SK-N-SH (cell line): ENCODE measurements around the gene LAMA4.

Experiments
- EP300 ChIP-seq, 2 experiments: IDR thresholded peaks; 2 replicates each; pipeline versions ENCODE4 v1.4.0 to v1.6.1; 2012; ENCODE audit warnings: borderline replicate concordance in 1 of 2, low read depth in 1 of 2, low read length in 1 of 2
- NFIC ChIP-seq: IDR thresholded peaks from 2 replicates; pipeline ENCODE4 v1.4.0; 2012; ENCODE audit warnings: borderline replicate concordance
- POLR2AphosphoS5 ChIP-seq: IDR thresholded peaks from 2 replicates; pipeline ENCODE4 v1.6.1; 2012; ENCODE audit warnings: low read depth, low read length
- RAD21 ChIP-seq: IDR thresholded peaks from 2 replicates; pipeline ENCODE4 v1.6.1; 2012; ENCODE audit warnings: mild to moderate bottlenecking, low read length
- SMC3 ChIP-seq: IDR thresholded peaks from 2 replicates; pipeline ENCODE4 v1.6.1; 2012; ENCODE audit warnings: low read depth, low read length, improper control_type of control experiment
- TAF1 ChIP-seq: IDR thresholded peaks from 2 replicates; pipeline ENCODE4 v1.6.1; 2012; ENCODE audit warnings: low read depth, mild to moderate bottlenecking, low read length, moderate library complexity, borderline replicate concordance
- TF ChIP-seq, protein P1 (sequence below): fragments of 200-600 bp; sonication (generic); IDR thresholded peaks from 2 replicates; pipeline ENCODE4 v1.6.1; 2017; ENCODE audit warnings: antibody characterized with exemption, mild to moderate bottlenecking, moderate library complexity
- TF ChIP-seq, protein P2 (sequence below): fragments of 150-350 bp; IDR thresholded peaks from 2 replicates; pipeline ENCODE4 v1.6.1; 2017; ENCODE audit warnings: antibody characterized with exemption, low read length, low read depth, borderline replicate concordance

DNA sequence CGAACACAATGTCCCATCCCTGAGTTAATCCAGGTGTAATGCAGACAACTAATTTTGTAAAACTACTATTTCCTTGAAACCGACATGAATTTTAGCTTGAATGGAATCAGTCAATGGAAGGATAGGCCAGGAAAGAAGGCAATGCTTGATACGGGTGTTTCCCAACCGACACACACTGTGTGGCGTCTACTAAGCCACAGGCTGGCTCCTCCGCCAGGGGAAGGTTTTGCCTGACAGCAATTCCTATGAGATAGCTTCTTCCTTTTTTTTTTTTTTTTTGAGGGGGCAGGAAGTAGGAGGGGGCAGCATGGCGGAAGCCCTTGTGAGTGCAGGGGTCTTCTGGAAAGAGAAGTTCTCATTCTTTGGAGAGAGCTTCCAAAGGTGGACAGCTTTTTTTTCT lies 12.0 kb upstream of the LAMA4 start:
- TF ChIP-seq POLR2AphosphoS5 (no peak), RAD21 (no peak), TAF1 (no peak), NFIC (no peak), EP300 (IDR thresholded peaks at IDR 0.05; ENCODE audit: borderline replicate concordance in 1 of 2, low read depth in 1 of 2, low read length in 1 of 2) (no peak), SMC3 (no peak)
- TF ChIP-seq, protein P1, sequence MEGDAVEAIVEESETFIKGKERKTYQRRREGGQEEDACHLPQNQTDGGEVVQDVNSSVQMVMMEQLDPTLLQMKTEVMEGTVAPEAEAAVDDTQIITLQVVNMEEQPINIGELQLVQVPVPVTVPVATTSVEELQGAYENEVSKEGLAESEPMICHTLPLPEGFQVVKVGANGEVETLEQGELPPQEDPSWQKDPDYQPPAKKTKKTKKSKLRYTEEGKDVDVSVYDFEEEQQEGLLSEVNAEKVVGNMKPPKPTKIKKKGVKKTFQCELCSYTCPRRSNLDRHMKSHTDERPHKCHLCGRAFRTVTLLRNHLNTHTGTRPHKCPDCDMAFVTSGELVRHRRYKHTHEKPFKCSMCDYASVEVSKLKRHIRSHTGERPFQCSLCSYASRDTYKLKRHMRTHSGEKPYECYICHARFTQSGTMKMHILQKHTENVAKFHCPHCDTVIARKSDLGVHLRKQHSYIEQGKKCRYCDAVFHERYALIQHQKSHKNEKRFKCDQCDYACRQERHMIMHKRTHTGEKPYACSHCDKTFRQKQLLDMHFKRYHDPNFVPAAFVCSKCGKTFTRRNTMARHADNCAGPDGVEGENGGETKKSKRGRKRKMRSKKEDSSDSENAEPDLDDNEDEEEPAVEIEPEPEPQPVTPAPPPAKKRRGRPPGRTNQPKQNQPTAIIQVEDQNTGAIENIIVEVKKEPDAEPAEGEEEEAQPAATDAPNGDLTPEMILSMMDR: no peak
- TF ChIP-seq, protein P2, sequence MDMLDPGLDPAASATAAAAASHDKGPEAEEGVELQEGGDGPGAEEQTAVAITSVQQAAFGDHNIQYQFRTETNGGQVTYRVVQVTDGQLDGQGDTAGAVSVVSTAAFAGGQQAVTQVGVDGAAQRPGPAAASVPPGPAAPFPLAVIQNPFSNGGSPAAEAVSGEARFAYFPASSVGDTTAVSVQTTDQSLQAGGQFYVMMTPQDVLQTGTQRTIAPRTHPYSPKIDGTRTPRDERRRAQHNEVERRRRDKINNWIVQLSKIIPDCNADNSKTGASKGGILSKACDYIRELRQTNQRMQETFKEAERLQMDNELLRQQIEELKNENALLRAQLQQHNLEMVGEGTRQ: no peak
